HG03354 (cell line): ENCODE results near the gene MYMX.
"Not testable (repeated sequence)": the region's sequence is repeated elsewhere in the genome, so short reads cannot be mapped to it uniquely, and the experiment has no call there.

Experiments
- ATAC-seq: cut with Tn5 transposase; IDR thresholded peaks from one replicate; pipeline ENCODE4 v1.9.1; 2021; ENCODE audit warnings: mild to moderate bottlenecking; ENCODE audit not compliant: unreplicated experiment, poor library complexity, severe bottlenecking

Gene MYMX

DNA sequence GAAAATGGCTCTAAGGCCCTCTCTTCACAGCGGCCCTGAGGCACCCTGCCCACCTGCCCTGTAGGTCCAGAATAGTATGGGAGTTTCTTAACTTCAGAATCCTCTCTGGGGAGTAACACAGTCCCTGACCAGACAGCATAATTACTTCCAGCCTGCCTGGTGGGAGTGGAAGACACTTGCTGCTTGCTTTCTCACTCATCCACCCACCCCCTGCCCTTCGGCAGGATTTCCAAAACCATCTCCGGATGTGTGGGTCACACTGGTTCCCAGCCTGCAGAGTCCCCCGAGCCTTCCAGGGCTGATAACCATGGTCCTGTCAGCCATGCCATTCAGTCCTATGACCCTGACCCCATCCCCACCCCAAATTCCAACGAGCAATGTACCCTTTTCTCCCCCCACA is 12.1 kb downstream of the MYMX start:
- no peak for ATAC-seq

GRCh38 chr6:44229376-44230033 is 12.8 kb downstream of the MYMX start:
- no peak for ATAC-seq

GRCh38 chr6:44230034-44230675 is 13.4 kb downstream of the MYMX start:
- no peak for ATAC-seq

GRCh38 chr6:44231426-44231825 is 14.7 kb downstream of the MYMX start:
- not testable (repeated sequence) for ATAC-seq

GRCh38 chr6:44232676-44233566 is 16.2 kb downstream of the MYMX start:
- ATAC-seq: no peak

- ATAC-seq: no peak
Measured at GRCh38 chr6:44233567-44234100, 16.9 kb downstream of the MYMX start.

DNA sequence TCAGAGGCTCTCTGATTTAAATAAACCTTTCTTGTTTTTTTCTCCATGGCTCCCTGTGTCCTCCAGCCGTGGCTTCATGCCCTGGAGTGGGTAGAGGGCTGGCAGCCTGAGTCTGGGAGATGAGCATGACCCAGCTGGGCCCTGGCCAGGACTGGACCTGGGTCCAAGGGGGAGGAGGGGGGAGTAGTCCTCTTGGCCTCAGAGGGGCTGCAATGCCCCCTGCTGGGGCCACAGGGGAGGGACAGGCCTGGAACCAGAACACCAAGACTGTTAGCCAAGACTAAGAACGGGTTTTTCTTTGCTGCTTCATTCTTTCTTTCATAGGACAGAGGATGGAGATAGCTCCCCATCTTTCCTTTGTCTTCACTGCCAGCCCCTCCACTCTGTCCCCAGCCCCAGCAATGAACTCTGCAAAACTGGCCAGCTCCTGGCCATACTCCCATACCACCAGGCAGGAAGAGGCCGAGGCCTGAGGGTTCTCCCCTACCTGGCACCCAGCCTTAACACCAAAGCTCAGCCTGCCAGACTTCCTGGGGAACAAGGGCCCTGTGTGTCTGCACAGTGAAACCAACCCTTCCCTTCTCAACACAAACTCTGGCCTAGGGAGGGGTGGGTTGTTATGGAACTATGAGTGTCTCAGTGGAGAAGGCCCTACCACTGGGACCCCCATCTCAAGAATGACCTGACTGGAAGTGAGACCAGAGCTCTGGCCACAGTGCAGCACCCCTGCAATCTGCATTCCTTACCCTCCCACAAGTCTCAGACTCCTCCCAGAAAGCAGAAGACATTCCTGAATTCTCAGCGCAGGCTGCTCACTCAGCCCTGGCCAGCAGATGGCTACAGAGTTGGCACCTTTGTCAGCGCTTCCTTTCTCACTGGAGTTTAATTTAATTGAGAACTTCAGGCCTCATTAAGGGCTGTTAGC is 17.6 kb downstream of the MYMX start:
- no peak for ATAC-seq

DNA sequence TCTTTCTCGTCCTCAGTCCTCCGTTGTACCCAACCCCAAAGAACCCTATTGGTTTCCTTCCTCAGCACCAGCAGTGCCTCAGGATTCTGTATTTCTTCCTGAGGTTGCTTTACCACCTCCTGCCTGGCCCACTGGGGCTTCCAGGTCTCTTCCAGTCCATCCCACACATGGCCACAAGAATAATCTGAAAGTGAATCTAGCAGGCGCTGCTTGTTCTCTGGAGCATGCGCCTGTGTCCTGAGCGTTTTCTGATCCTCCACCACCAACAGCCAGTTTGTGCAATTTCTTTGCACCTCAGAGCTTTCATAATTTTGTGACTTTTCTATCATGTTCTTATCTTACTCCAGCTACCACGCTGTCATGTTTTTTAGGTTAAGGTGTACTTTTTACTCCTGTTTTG is 18.5 kb downstream of the MYMX start:
- no peak for ATAC-seq

- ATAC-seq: no peak
Measured at GRCh38 chr6:44235891-44236516, 19.3 kb downstream of the MYMX start.

- ATAC-seq: peak; percentile 60
Measured at GRCh38 chr6:44237021-44237812, 20.5 kb downstream of the MYMX start.

DNA sequence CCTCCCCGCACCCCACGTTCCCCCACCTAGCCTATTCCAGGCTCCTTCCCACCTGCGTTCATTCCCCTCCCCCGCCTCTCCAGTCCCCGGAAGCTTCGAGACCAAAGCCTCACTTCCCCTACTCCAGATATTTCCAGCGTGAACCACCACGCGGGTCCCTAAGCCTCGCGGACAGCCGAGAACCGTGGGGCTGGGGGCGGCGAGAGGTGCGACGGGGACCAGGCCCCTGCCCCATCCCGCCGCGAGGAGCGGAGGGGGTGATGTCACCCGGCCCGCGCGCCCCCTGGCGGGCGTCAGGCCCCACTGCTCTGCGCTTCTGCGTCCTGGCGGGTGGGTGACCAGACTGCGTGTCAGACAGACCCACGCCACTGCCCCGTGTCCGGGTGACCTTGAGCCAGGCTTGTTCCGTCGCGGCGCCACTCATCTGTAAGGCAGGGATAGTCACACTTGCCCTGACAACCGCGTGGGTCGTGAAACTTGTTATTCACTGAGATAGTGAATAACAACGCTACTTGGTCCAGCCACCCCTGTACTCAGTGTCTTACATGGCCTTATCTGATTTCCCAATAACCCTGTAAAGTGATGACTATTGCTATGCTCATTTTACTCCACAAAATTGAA is 21.2 kb downstream of the MYMX start:
- ATAC-seq: peak; percentile 93

DNA sequence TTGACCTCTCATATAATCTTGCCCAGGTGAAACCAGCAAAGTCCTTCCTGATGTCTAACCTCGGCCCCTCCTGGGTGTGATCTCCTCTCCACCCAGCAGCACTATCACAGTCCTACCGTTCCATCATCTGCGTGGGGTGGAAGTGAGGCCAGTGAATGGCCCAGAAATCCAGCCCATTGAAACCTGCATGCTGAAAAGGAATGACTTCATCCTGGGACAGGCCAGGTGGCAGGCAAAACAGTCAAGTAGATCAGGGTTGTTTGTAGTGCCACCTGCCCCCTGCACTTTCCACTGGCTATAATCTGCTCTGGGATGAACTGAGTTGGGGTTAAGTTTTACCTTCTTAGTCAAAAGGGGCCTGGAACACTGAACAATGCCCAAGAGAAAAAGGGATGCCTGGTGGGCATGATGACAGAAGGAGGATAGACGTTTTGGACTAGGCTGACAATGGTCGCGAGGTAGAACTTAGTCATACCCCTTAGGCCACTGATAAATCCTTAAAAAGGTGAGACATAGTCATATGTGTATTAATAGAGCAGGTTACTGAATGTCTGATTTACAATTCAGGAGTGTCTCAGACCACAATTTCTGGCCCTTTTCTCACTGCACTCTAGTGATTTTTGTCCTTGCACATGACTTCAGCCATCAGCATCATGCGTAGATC is 22.1 kb downstream of the MYMX start:
- no peak for ATAC-seq

DNA sequence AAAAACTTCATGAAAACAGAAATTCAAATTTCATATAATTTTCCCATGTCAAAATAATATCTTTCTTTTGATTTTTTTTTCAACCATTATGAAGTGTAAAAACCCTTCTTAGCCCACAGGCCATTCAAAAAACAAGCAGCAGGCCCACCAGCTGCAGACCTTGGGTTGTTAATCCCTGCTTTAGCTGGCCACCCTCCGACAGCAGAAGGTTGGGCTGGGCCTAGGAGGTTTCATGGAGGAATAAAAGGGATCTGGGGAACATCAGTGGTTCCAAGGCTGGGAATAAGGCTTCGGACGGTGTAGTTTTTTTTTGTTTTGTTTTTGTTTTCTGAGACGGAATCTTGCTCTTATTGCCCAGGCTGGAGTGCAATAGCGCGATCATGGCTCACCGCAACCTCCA is 26.6 kb downstream of the MYMX start:
- no peak for ATAC-seq

DNA sequence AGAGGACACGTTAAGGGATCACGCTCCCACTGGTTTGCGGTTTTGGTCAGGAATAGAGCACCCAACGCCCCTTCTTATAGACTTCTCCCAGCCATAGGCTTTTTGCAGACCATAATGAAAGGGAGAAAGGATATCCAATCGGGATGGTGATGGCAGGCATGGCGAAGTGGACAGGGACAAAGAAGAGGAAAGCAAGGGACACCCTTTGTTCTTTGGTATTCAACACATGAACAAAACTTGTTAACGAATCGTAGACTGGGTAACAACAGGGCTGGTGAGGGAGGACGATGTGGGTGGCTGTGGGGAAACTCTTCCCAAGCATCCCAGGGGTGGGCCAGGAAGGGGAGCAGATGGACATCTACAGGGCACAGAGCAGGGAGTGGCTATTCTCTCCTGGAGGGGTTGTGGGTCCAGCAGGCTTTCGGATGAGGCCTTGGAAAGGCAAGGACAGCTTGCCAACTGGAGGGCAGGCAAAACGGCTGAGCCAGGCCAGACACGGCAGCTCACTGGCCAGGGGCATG is 28.7 kb downstream of the MYMX start:
- ATAC-seq: no peak

- peak; percentile 48 for ATAC-seq
Measured at GRCh38 chr6:44245912-44246662, 29.4 kb downstream of the MYMX start.

GRCh38 chr6:44246663-44247337 is 30.1 kb downstream of the MYMX start, which contains the start of gene HSP90AB1:
TSS of gene HSP90AB1 (plus strand) at chr6:44247101. CDS start at chr6:44248630, 1,529 bp downstream.
- ATAC-seq: peak; percentile 77
